Fibroblast of mammary gland (primary cell): ENCODE results near the gene CLEC2A.
"Not testable (repeated sequence)": the region's sequence is repeated elsewhere in the genome, so short reads cannot be mapped to it uniquely, and the experiment has no call there.

Experiments used
- DNase-seq: peaks from one replicate; pipeline ENCODE4 v3.0.0-alpha.2; 2010; ENCODE audit warnings: low read depth
- H3K4me3 ChIP-seq: 2 replicates; pipeline ENCODE4 v1.5.1; 2011; ENCODE audit warnings: low read depth, mild to moderate bottlenecking, low read length, moderate library complexity; ENCODE audit not compliant: control insufficient read depth
- TF ChIP-seq, protein P1 (sequence below): conservative IDR thresholded peaks from 2 replicates; pipeline ENCODE4 v1.5.1; 2011; ENCODE audit warnings: low read depth, low read length, inconsistent platforms; ENCODE audit not compliant: control insufficient read depth, insufficient read depth

CLEC2A gene

GRCh38 chr12:9969673-9970072 is 37.5 kb upstream of the CLEC2A start:
- no peak overlapping the region for H3K4me3 ChIP-seq
- TF ChIP-seq, protein P1, sequence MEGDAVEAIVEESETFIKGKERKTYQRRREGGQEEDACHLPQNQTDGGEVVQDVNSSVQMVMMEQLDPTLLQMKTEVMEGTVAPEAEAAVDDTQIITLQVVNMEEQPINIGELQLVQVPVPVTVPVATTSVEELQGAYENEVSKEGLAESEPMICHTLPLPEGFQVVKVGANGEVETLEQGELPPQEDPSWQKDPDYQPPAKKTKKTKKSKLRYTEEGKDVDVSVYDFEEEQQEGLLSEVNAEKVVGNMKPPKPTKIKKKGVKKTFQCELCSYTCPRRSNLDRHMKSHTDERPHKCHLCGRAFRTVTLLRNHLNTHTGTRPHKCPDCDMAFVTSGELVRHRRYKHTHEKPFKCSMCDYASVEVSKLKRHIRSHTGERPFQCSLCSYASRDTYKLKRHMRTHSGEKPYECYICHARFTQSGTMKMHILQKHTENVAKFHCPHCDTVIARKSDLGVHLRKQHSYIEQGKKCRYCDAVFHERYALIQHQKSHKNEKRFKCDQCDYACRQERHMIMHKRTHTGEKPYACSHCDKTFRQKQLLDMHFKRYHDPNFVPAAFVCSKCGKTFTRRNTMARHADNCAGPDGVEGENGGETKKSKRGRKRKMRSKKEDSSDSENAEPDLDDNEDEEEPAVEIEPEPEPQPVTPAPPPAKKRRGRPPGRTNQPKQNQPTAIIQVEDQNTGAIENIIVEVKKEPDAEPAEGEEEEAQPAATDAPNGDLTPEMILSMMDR: no peak
- no peak for DNase-seq

GRCh38 chr12:9961901-9962300 is 29.7 kb upstream of the CLEC2A start:
- no peak for DNase-seq
- H3K4me3 ChIP-seq: no peak overlapping the region
- TF ChIP-seq, protein P1: no peak

- TF ChIP-seq, protein P1: no peak
- DNase-seq: no peak
- no peak overlapping the region for H3K4me3 ChIP-seq
Observed at GRCh38 chr12:9961106-9961505, 28.9 kb upstream of the CLEC2A start.

DNA sequence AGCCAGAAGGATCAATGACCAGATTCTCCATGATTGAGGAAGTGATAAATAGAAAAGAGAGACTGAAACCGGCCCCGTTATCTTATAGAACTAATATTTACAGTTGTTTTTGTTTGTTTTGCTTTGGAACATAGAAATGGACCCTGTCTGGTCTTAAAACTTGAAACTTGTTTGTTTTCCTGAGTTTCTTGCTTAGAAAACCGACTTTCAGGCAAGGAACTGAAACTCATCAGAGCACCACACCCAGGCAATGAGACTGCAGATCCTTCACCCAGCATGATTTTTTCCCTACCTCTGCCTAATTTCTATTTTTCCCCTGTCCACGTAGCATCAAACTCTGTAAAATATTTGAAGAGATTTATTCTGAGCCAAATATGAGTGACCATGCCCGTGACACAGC is 28.4 kb upstream of the CLEC2A start:
- no peak for DNase-seq
- no peak overlapping the region for H3K4me3 ChIP-seq
- TF ChIP-seq, protein P1: no peak

DNA sequence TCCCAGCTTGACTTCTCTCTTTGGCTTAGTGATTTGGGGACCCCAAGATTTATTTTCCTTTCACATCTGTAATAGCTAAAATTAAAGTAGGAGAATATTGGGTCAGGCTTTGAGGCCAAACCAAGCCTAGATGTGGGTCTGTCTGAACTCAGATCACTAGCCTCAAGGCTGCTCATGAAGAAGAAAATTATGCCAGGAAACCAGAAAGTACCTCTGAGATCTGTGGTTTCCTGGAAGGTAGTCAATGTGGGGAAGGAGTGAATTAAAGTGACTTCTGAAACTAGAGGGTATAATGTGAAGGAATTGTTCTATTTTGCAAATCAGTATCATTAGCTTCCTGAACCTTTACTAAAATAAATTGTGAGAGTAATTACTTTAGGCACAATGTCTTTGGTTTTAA is 25.7 kb upstream of the CLEC2A start:
- DNase-seq: no peak
- no peak overlapping the region for H3K4me3 ChIP-seq

DNA sequence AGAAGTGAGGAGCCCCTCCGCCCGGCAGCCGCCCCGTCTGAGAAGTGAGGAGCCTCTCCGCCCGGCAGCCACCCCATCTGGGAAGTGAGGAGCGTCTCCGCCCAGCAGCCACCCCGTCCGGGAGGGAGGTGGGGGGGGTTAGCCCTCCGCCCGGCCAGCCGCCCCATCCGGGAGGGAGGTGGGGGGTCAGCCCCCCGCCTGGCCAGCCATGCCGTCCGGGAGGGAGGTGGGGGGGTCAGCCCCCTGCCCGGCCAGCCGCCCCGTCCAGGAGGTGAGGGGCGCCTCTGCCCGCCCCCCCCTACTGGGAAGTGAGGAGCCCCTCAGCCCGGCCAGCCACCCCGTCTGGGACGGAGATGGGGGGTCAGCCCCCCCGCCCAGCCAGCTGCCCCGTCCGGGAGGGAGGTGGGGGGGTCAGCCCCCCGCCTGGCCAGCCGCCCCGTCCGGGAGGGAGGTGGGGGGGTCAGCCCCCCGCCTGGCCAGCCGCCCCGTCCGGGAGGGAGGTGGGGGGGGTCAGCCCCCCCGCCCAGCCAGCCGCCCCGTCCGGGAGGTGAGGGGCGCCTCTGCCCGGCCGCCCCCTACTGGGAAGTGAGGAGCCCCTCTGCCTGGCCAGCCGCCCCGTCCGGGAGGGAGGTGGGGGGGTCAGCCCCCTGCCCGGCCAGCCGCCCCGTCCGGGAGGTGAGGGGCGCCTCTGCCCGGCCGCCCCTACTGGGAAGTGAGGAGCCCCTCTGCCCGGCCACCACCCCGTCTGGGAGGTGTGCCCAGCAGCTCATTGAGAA is 21.0 kb upstream of the CLEC2A start:
- DNase-seq, H3K4me3 ChIP-seq: not testable (repeated sequence)

More for the DNA sequence above, 25.7 kb upstream of the CLEC2A start:
- TF ChIP-seq, protein P1: no peak

DNA sequence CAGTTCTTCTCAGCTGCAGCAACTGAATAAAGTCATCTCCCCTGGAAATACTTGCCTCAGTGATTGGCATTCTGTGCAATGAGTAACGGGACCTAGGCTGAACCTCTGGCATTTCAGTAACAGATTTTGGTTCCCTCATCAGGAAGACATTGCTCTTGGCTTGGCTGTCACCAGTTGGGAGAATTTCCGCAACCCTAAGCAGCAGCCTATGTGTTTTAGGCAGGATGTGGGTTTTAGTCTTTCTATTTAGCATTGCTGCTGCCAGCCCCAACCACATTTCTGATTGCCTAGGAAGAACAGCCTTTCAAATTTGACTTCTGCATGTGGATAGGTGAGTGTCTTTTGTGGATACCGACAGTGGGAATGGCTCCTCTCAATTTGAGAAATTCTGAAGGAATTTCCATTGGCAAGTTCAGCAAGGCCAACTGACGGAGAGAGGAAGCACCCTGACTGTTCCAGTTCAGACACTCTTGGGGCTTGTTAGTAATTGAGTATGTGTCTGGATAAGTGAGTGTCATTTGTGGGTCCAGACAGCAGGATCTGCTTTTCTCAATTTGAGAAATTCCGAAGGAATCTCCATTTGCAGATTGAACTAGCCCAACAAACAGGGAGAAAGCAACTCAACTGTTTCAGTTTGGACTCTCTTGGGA is 19.0 kb upstream of the CLEC2A start:
- DNase-seq: no peak
- no peak overlapping the region for H3K4me3 ChIP-seq
- TF ChIP-seq, protein P1: no peak
